Parathyroid adenoma (tissue), 2 donors: ENCODE data around the gene ZSCAN23.
A peak's percentile ranks its signal among the peaks of the same experiment; 100 is the strongest.

Experiments
- H2AFZ ChIP-seq: fragments of 300-600 bp; sonication (generic); one replicate; pipeline ENCODE4 v1.7.0; 2017; ENCODE audit warnings: antibody characterized with exemption, mild to moderate bottlenecking
- H3K27ac ChIP-seq: fragments of 300-600 bp; sonication (generic); one replicate; pipeline ENCODE4 v1.7.0; 2017
- H3K27me3 ChIP-seq: fragments of 300-600 bp; sonication (generic); one replicate; pipeline ENCODE4 v1.7.0; 2017; ENCODE audit warnings: low read length; ENCODE audit not compliant: control insufficient read depth, insufficient read depth
- H3K36me3 ChIP-seq: fragments of 300-600 bp; sonication (generic); one replicate; pipeline ENCODE4 v1.7.0; 2017; ENCODE audit warnings: low read length; ENCODE audit not compliant: control insufficient read depth, insufficient read depth
- H3K4me1 ChIP-seq: fragments of 300-600 bp; sonication (generic); one replicate; pipeline ENCODE4 v1.7.0; 2017; ENCODE audit warnings: control low read depth
- H3K4me2 ChIP-seq: fragments of 300-600 bp; sonication (generic); one replicate; pipeline ENCODE4 v1.7.0; 2017; ENCODE audit warnings: low read length
- H3K4me3 ChIP-seq: fragments of 300-600 bp; sonication (generic); one replicate; pipeline ENCODE4 v1.7.0; 2017; ENCODE audit warnings: low read depth, low read length
- H3K79me2 ChIP-seq: fragments of 300-600 bp; sonication (generic); one replicate; pipeline ENCODE4 v1.7.0; 2017; ENCODE audit warnings: control low read depth
- H3K9ac ChIP-seq: fragments of 300-600 bp; sonication (generic); one replicate; pipeline ENCODE4 v1.7.0; 2017; ENCODE audit warnings: mild to moderate bottlenecking
- H3K9me3 ChIP-seq: fragments of 300-600 bp; sonication (generic); one replicate; pipeline ENCODE4 v1.7.0; 2017; ENCODE audit warnings: low read length; ENCODE audit not compliant: control insufficient read depth
- CTCF ChIP-seq: fragments of 300-600 bp; sonication (generic); IDR thresholded peaks from one replicate; pipeline ENCODE4 v1.7.0; 2017; ENCODE audit warnings: antibody characterized with exemption, mild to moderate bottlenecking
- donor health status: primary hyperparathyroidism.

ZSCAN23 gene

GRCh38 chr6:28443112-28443773 lies at the start of gene ZSCAN23:
Gene ZSCAN23, minus strand, starts transcription at chr6:28443491. Its CDS starts 7,225 bp downstream, at chr6:28436266.
- H3K4me1 ChIP-seq = no peaks in the 10 kb centered on the region
- peak within 1 kb of the TSS; percentile 67 for H3K27ac ChIP-seq
- H3K9me3 ChIP-seq = no peaks in the 10 kb centered on the region
- H3K4me2 ChIP-seq = peak within 1 kb of the TSS; percentile 72
- no peak for TF ChIP-seq CTCF
- peak within 1 kb of the TSS; percentile 88 for H2AFZ ChIP-seq
- no peaks in the 10 kb centered on the region for H3K79me2 ChIP-seq
- no peak within 1 kb of the TSS for H3K9ac ChIP-seq
- H3K27me3 ChIP-seq = no peaks in the 10 kb centered on the region
- peak within 1 kb of the TSS; percentile 67 for H3K4me3 ChIP-seq
- no peaks in the 10 kb centered on the region for H3K36me3 ChIP-seq

- H3K9me3 ChIP-seq = no peaks in the 10 kb centered on the region
- no peak for TF ChIP-seq CTCF
- no peak overlapping the region for H3K4me3 ChIP-seq
- H3K79me2 ChIP-seq = no peaks in the 10 kb centered on the region
- no peak overlapping the region for H3K27ac ChIP-seq
- H3K4me2 ChIP-seq = no peak overlapping the region
- no peaks in the 10 kb centered on the region for H3K27me3 ChIP-seq
- no peaks in the 10 kb centered on the region for H3K36me3 ChIP-seq
- H2AFZ ChIP-seq = no peak overlapping the region
- no peak overlapping the region for H3K9ac ChIP-seq
- no peaks in the 10 kb centered on the region for H3K4me1 ChIP-seq
Observed at GRCh38 chr6:28491984-28492317, 48.7 kb upstream of the ZSCAN23 start.

GRCh38 chr6:28490205-28490890 lies 47.1 kb upstream of the ZSCAN23 start:
- no peaks in the 10 kb centered on the region for H3K4me1 ChIP-seq
- no peak overlapping the region for H3K4me2 ChIP-seq
- TF ChIP-seq CTCF = no peak
- H3K36me3 ChIP-seq = no peaks in the 10 kb centered on the region
- peak overlapping the region; percentile 11 for H3K4me3 ChIP-seq
- no peaks in the 10 kb centered on the region for H3K27me3 ChIP-seq
- no peak overlapping the region for H3K9ac ChIP-seq
- H3K27ac ChIP-seq = no peak overlapping the region
- H3K9me3 ChIP-seq = no peaks in the 10 kb centered on the region
- H2AFZ ChIP-seq = no peak overlapping the region
- H3K79me2 ChIP-seq = no peaks in the 10 kb centered on the region

- no peak overlapping the region for H3K27ac ChIP-seq
- H2AFZ ChIP-seq = no peak overlapping the region
- no peaks in the 10 kb centered on the region for H3K27me3 ChIP-seq
- TF ChIP-seq CTCF = no peak
- no peaks in the 10 kb centered on the region for H3K79me2 ChIP-seq
- H3K4me3 ChIP-seq = peak overlapping the region; percentile 11
- no peaks in the 10 kb centered on the region for H3K36me3 ChIP-seq
- H3K9ac ChIP-seq = no peak overlapping the region
- no peaks in the 10 kb centered on the region for H3K9me3 ChIP-seq
- no peaks in the 10 kb centered on the region for H3K4me1 ChIP-seq
- H3K4me2 ChIP-seq = no peak overlapping the region
Observed at GRCh38 chr6:28489366-28490204, 46.3 kb upstream of the ZSCAN23 start.
